Ovary (tissue), 9 donors: ENCODE measurements around the gene CENPA. TPM values are rescaled to one million over a fixed set of nuclear protein-coding genes. Genes with fewer than 3 reads are reported as not detected.
A peak's percentile ranks its signal among the peaks of the same experiment; 100 is the strongest.

Source experiments
- DNase-seq, 5 donors: peaks; one replicate each; pipeline ENCODE4 v3.0.0-alpha.2; 2019 to 2020
- H3K27ac ChIP-seq, 2 donors: fragments of 200-600 bp; one replicate each; pipeline versions ENCODE4 v1.5.1 to v1.8.0; 2019 to 2022
- H3K27me3 ChIP-seq: fragments of 200-600 bp; one replicate; pipeline ENCODE4 v1.8.0; 2022
- H3K36me3 ChIP-seq: fragments of 200-600 bp; sonication (generic); one replicate; pipeline ENCODE4 v1.5.1; 2019
- H3K4me1 ChIP-seq: one replicate; pipeline ENCODE4 v1.8.1; 2013; ENCODE audit warnings: mild to moderate bottlenecking, moderate library complexity; ENCODE audit not compliant: insufficient read depth
- H3K4me3 ChIP-seq: fragments of 200-600 bp; sonication (generic); one replicate; pipeline ENCODE4 v1.5.1; 2017
- H3K9me3 ChIP-seq, 2 donors: fragments of 200-600 bp in 1 of 2; sonication (generic) in 1 of 2; one replicate each; pipeline versions ENCODE4 v1.5.1 to v1.8.1; 2013 to 2019; ENCODE audit warnings: mild to moderate bottlenecking in 1 of 2, moderate library complexity in 1 of 2
- CTCF ChIP-seq, 3 donors: fragments of 450-650 bp in 2 of 3; fragments of 200-600 bp in 1 of 3; IDR thresholded peaks; one replicate each; pipeline versions ENCODE4 v1.5.1 to v1.8.0; 2016 to 2022; ENCODE audit warnings: antibody characterized with exemption in 3 of 3, mild to moderate bottlenecking in 1 of 3
- EP300 ChIP-seq: sonication (generic); formaldehyde crosslinking; IDR thresholded peaks from one replicate; pipeline ENCODE4 v1.6.1; 2017; ENCODE audit warnings: antibody characterized with exemption
- POLR2A ChIP-seq: fragments of 450-650 bp; IDR thresholded peaks from one replicate; pipeline ENCODE4 v1.6.1; 2017; ENCODE audit warnings: antibody characterized with exemption, mild to moderate bottlenecking, moderate library complexity
- WGBS, 3 donors: extraction: QIAGEN DNeasy Blood & Tissue Kit in 1 of 3; methylation state at CpG; one replicate each; pipeline versions ENCODE4 v1.1.5 to v1.1.7; 2013 to 2017; 5-methylcytosine and 5-hydroxymethylcytosine counted together
- intact Hi-C, 4 donors: fragments of 100-400 bp; cut with DNase I; formaldehyde crosslinking; loops; one replicate each; pipeline versions ENCODE4 v1.11.0 to v1.15.1; 2022 to 2023
- polyA plus RNA-seq, 2 donors: library from polyadenylated mRNA; stranded (reverse); fragments of 200-250 nt in 1 of 2; fragments of 350-450 nt in 1 of 2; fragmentation: Illumina TruSeq in 1 of 2; extraction: RNeasy Lipid Tissue Mini Kit (QIAGEN cat#74804) in 1 of 2; gene quantifications; one replicate each; pipeline ENCODE4 v1.2.3, GENCODE V29; 2013 to 2014
- total RNA-seq, 7 donors: library from RNA; depleted of rRNA in 2 of 7; stranded (reverse); fragments of >200 nt in 2 of 7; fragmentation: NEBNext Ultra II Directional in 3 of 7; extraction: Animal tissue kit (Norgen Biotek cat#: 25700) in 3 of 7; gene quantifications; one replicate each; pipeline versions ENCODE4 v1.1.0 to v1.2.4, GENCODE V29; 2016 to 2023
- donor health status: DM: no; HTN: no; CAD: no; lungs with moderate emphysema.
- donor health status: DM: no; HTN: no; CAD: no.
- donor health status: Bipolar disorder and iron deficiency.
- donor health status: DM: yes; HTN: yes; CAD: no.
- donor health status: DM: no; HTN: no; CAD: no.
- donor health status: DM: yes; HTN: yes; CAD: no.

CENPA gene
- total and polyA plus RNA-seq, 9 donors: 0.21 to 1.4 (median 0.87) TPM; not detected in 4

- TF ChIP-seq POLR2A (no peak), EP300 (no peak), CTCF (IDR thresholded peaks at IDR 0.05) (no peak)
- Histone ChIP-seq H3K27ac (no peak overlapping the region), H3K27me3 (no peaks in the 10 kb centered on the region), H3K4me3 (no peak overlapping the region), H3K4me1 (no peaks in the 10 kb centered on the region), H3K9me3 (no peaks in the 10 kb centered on the region), H3K36me3 (no peaks in the 10 kb centered on the region)
- 62 to 87% (median 71%) methylated on average over 5 of the region's 5 CpGs for WGBS, 3 donors
- no peak for DNase-seq
- intact Hi-C loops: no loop called here
Measured at GRCh38 chr2:26805241-26805676, 19.4 kb downstream of the CENPA start.

GRCh38 chr2:26807788-26808460 is 22.1 kb downstream of the CENPA start:
- intact Hi-C loops: no loop called here
- no peak overlapping the region for H3K27ac ChIP-seq
- no peak for TF ChIP-seq POLR2A
- TF ChIP-seq EP300: no peak
- TF ChIP-seq CTCF (IDR thresholded peaks at IDR 0.05): no peak
- no peaks in the 10 kb centered on the region for H3K9me3 ChIP-seq
- no peak overlapping the region for H3K4me3 ChIP-seq
- DNase-seq: peak in 4 of 5 donors; percentile 29 to 62 (median 42)
- H3K36me3 ChIP-seq: no peaks in the 10 kb centered on the region
- H3K27me3 ChIP-seq: no peaks in the 10 kb centered on the region
- 46 to 64% (median 57%) methylated on average over 2 of the region's 2 CpGs for WGBS, 3 donors
- no peaks in the 10 kb centered on the region for H3K4me1 ChIP-seq

GRCh38 chr2:26809211-26809610 is 23.4 kb downstream of the CENPA start:
- Histone ChIP-seq H3K27me3 (no peaks in the 10 kb centered on the region), H3K9me3 (no peaks in the 10 kb centered on the region), H3K4me3 (no peak overlapping the region), H3K36me3 (no peaks in the 10 kb centered on the region), H3K27ac (no peak overlapping the region), H3K4me1 (no peaks in the 10 kb centered on the region)
- no peak for DNase-seq
- TF ChIP-seq EP300: no peak
- TF ChIP-seq POLR2A: no peak
- no peak for TF ChIP-seq CTCF (IDR thresholded peaks at IDR 0.05)
- WGBS, 3 donors: 89 to 98% (median 96%) methylated on average over 3 of the region's 3 CpGs
- intact Hi-C loops: no loop called here

- Histone ChIP-seq H3K36me3 (no peaks in the 10 kb centered on the region), H3K27ac (no peak overlapping the region), H3K27me3 (no peaks in the 10 kb centered on the region), H3K4me3 (no peak overlapping the region), H3K4me1 (no peaks in the 10 kb centered on the region), H3K9me3 (no peaks in the 10 kb centered on the region)
- 59 to 63% (median 61%) methylated on average over 6 of the region's 6 CpGs for WGBS, 3 donors
- TF ChIP-seq POLR2A (no peak), CTCF (IDR thresholded peaks at IDR 0.05) (no peak), EP300 (no peak)
- intact Hi-C loops: no loop called here
- no peak for DNase-seq
Measured at GRCh38 chr2:26809876-26810577, 24.2 kb downstream of the CENPA start.
